KBM-7 (cell line): Measurements from ENCODE around the gene ANKRD31.
"Not testable (repeated sequence)": the region's sequence is repeated elsewhere in the genome, so short reads cannot be mapped to it uniquely, and the experiment has no call there.

Experiments used
- DNase-seq: peaks from one replicate; pipeline ENCODE4 v3.0.0-alpha.2; 2015
- in situ Hi-C: fragments of 300-500 bp; cut with MboI; formaldehyde crosslinking; loops from 2 replicates; pipeline ENCODE4 v1.14.3; 2020; ENCODE audit warnings: low sequenced_read_pairs, low pct_unique_long_range_greater_than_20kb, mixed read lengths

The ANKRD31 gene

GRCh38 chr5:75169516-75169915 lies 67.2 kb downstream of the ANKRD31 start:
- in situ Hi-C loops, result no loop called here

GRCh38 chr5:75168026-75168735 lies 68.5 kb downstream of the ANKRD31 start:
- DNase-seq, result no peak
- in situ Hi-C loops, result no loop called here

More at GRCh38 chr5:75169516-75169915, 67.2 kb downstream of the ANKRD31 start:
- no peak for DNase-seq

GRCh38 chr5:75167345-75167744 lies 69.3 kb downstream of the ANKRD31 start:
- in situ Hi-C loops, result no loop called here
- DNase-seq, result no peak

GRCh38 chr5:75161508-75161907 lies 75.2 kb downstream of the ANKRD31 start:
- DNase-seq, in situ Hi-C loops: not testable (repeated sequence)

- no peak for DNase-seq
- in situ Hi-C loops, result no loop called here
These were observed 80.1 kb downstream of the ANKRD31 start for GRCh38 chr5:75156585-75156984.

- no peak for DNase-seq
- in situ Hi-C loops, result no loop called here
These were observed 83.8 kb downstream of the ANKRD31 start for GRCh38 chr5:75152860-75153259.

- in situ Hi-C loops, result no loop called here
- DNase-seq, result no peak
These were observed 88.6 kb downstream of the ANKRD31 start for GRCh38 chr5:75148051-75148450.

- in situ Hi-C loops, result no loop called here
These were observed 94.0 kb downstream of the ANKRD31 start for GRCh38 chr5:75142566-75143136.

GRCh38 chr5:75140277-75140676 lies 96.4 kb downstream of the ANKRD31 start:
- in situ Hi-C loops, result no loop called here
- DNase-seq, result no peak

More at GRCh38 chr5:75142566-75143136, 94.0 kb downstream of the ANKRD31 start:
- DNase-seq, result no peak

- in situ Hi-C loops, result no loop called here
- no peak for DNase-seq
These were observed 98.0 kb downstream of the ANKRD31 start for GRCh38 chr5:75138689-75139088.

- DNase-seq, result no peak
- in situ Hi-C loops, result no loop called here
These were observed 105.8 kb downstream of the ANKRD31 start for GRCh38 chr5:75130818-75131349.

GRCh38 chr5:75116856-75117255 lies 119.8 kb downstream of the ANKRD31 start:
- no peak for DNase-seq
- in situ Hi-C loops, result no loop called here

- DNase-seq, in situ Hi-C loops: not testable (repeated sequence)
These were observed 122.4 kb downstream of the ANKRD31 start for GRCh38 chr5:75114311-75114710.

- DNase-seq, result no peak
- in situ Hi-C loops, result no loop called here
These were observed 123.1 kb downstream of the ANKRD31 start for GRCh38 chr5:75113354-75114113.

- in situ Hi-C loops, result no loop called here
These were observed 127.6 kb downstream of the ANKRD31 start for GRCh38 chr5:75108931-75109596.

GRCh38 chr5:75108515-75108914 lies 128.2 kb downstream of the ANKRD31 start:
- in situ Hi-C loops, result no loop called here

More at GRCh38 chr5:75108931-75109596, 127.6 kb downstream of the ANKRD31 start:
- DNase-seq, result no peak

GRCh38 chr5:75095956-75096355 lies 140.7 kb downstream of the ANKRD31 start:
- DNase-seq, in situ Hi-C loops: not testable (repeated sequence)

More at GRCh38 chr5:75108515-75108914, 128.2 kb downstream of the ANKRD31 start:
- DNase-seq, result no peak

- no peak for DNase-seq
- in situ Hi-C loops, result no loop called here
These were observed 145.1 kb downstream of the ANKRD31 start for GRCh38 chr5:75091597-75091996.

- no peak for DNase-seq
- in situ Hi-C loops, result no loop called here
These were observed 147.0 kb downstream of the ANKRD31 start for GRCh38 chr5:75089662-75090061.
